ENCODE measurements around the gene ADRM1.

ADRM1 gene

DNA sequence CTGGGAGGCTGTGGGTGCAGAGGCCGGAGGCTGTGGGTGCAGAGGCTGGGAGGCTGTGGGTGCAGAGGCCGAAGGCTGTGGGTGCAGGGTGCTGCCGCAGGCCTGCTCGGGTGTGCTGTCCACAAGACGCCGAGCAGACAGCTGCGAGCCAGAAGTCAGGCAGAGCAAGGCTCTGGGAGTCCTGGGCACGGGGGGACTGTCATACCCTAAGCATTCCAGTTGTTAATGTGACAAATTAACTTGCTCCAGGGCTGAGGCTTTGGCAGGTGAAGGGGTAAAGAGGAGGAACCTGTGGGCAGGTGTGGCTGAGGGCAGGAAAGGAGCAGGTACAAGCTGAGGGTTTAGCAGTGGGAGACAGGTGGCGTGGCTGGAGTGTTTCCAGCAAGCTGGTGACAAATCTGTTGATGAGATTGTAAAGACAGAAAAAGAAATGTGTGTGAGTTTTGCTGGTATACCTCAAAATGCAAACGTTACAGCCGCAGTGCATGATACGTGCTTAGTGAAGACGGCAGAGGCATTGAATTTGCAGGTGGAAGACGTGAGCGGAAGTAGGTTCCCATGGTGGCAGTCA, 14.2 kb upstream of the ADRM1 start:
- Histone ChIP-seq H3K4me1 (ENCODE audit: control insufficient read depth, insufficient read depth, low read length, poor library complexity, severe bottlenecking) (no peaks in the 10 kb centered on the region), H3K4me3 (ENCODE audit: extremely low read depth, insufficient read depth, low read length, poor library complexity, severe bottlenecking) (no peak overlapping the region), H3K27ac (ENCODE audit: low read depth, low read length, severe bottlenecking) (no peak overlapping the region), H3K36me3 (ENCODE audit: control insufficient read depth, insufficient read depth, low read length) (peaks cover 45% of the 10 kb centered on the region), H3K9me3 (ENCODE audit: control insufficient read depth, low read length) (no peaks in the 10 kb centered on the region)
- WGBS, 2 experiments (ENCODE audit: insufficient coverage in 2 of 2): 94 to 96% methylated on average over 14 of the region's 15 CpGs

DNA sequence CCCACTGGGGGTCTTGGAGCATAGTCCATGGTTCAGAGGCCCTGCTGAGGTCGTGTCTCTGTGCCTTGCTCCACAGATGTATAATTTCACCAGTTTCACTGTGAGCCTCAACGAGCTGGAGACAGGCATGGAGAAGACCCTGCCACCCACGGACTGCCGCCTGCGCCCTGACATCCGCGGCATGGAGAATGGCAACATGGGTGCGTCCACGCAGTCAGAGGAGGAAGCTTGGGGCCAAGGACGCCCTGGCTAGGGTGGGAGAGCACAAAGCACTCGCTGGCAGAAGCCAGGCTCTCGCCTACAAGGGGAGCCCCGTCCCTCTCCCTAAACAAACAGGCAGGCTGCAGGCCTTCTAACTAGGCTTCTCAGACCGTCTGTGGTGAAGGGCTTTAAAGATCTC, 13.7 kb upstream of the ADRM1 start:
- Histone ChIP-seq H3K4me3 (ENCODE audit: extremely low read depth, insufficient read depth, low read length, poor library complexity, severe bottlenecking) (no peak overlapping the region), H3K27ac (ENCODE audit: low read depth, low read length, severe bottlenecking) (no peak overlapping the region), H3K9me3 (ENCODE audit: control insufficient read depth, low read length) (no peaks in the 10 kb centered on the region), H3K4me1 (ENCODE audit: control insufficient read depth, insufficient read depth, low read length, poor library complexity, severe bottlenecking) (no peaks in the 10 kb centered on the region), H3K36me3 (ENCODE audit: control insufficient read depth, insufficient read depth, low read length) (peaks cover 50% of the 10 kb centered on the region)
- WGBS, 2 experiments (ENCODE audit: insufficient coverage in 2 of 2): 86 to 87% methylated on average over 11 to 13 of the region's 14 CpGs

DNA sequence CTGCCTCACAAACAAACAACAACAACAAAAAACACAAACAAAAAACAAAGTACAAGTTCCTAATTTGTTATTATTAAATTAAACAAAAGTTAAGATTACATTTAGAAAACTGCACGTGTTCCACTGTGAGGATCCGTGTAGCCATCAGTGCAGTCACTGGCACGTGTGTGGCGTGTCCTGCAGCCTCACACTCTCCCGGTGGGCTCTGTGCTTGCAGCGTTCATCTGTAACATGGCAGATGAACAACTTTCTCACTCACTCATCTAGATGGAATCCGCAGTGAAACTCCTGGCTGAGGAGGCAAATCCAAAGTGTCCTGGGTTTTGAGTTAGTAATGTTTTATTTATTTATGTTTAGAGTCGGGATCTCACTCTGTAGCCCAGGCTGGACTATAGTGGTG, 12.9 kb upstream of the ADRM1 start:
- Histone ChIP-seq H3K9me3 (ENCODE audit: control insufficient read depth, low read length) (no peaks in the 10 kb centered on the region), H3K4me1 (ENCODE audit: control insufficient read depth, insufficient read depth, low read length, poor library complexity, severe bottlenecking) (no peaks in the 10 kb centered on the region), H3K4me3 (ENCODE audit: extremely low read depth, insufficient read depth, low read length, poor library complexity, severe bottlenecking) (no peak overlapping the region), H3K36me3 (ENCODE audit: control insufficient read depth, insufficient read depth, low read length) (peaks cover 52% of the 10 kb centered on the region), H3K27ac (ENCODE audit: low read depth, low read length, severe bottlenecking) (no peak overlapping the region)
- 89 to 96% methylated on average over 6 to 7 of the region's 8 CpGs for WGBS, 2 experiments (ENCODE audit: insufficient coverage in 2 of 2)

DNA sequence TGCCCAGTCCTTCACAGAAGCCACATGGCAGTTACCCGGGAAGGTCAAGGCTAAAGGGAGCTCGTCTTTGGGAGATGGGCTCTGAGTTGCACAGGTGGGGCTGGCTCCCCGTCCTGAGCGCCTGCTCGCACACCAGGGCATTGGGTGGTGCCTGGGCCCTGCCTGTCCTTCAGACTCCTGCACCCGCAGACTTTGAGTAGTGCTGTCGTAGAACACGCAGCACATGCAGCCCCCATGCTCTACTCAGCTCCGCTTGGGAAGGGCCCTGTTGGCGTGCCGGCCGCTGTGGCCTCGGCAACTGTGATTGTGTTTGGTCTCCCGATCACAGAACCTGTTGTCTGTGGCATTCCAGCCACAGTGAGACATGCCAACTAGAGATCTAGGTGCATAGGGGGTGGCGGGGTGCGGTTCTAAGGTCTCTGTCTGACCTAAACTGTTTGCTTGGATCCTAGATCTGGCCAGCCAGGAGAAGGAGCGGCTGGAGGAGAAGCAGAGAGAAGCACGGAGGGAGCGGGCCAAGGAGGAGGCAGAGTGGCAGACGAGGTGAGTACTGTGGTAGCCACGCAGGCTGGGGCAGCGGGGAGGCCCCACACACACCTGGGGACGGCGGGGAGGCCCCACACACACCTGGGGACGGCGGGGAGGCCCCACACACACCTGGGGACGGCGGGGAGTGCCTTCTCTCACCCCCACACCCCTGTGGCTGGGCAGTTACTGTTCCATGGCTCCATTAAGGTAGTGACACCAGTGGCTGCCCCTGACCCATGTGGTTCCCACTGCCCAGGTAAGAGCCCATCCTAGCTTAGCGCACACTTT, 11.3 kb upstream of the ADRM1 start:
- H3K9me3 ChIP-seq (ENCODE audit: control insufficient read depth, low read length): no peaks in the 10 kb centered on the region
- H3K4me1 ChIP-seq (ENCODE audit: control insufficient read depth, insufficient read depth, low read length, poor library complexity, severe bottlenecking): no peaks in the 10 kb centered on the region
- H3K36me3 ChIP-seq (ENCODE audit: control insufficient read depth, insufficient read depth, low read length): peaks cover 51% of the 10 kb centered on the region
- WGBS, 2 experiments (ENCODE audit: insufficient coverage in 2 of 2): 95 to 98% methylated on average over 26 of the region's 29 CpGs
- no peak overlapping the region for H3K27ac ChIP-seq (ENCODE audit: low read depth, low read length, severe bottlenecking)
- no peak overlapping the region for H3K4me3 ChIP-seq (ENCODE audit: extremely low read depth, insufficient read depth, low read length, poor library complexity, severe bottlenecking)

DNA sequence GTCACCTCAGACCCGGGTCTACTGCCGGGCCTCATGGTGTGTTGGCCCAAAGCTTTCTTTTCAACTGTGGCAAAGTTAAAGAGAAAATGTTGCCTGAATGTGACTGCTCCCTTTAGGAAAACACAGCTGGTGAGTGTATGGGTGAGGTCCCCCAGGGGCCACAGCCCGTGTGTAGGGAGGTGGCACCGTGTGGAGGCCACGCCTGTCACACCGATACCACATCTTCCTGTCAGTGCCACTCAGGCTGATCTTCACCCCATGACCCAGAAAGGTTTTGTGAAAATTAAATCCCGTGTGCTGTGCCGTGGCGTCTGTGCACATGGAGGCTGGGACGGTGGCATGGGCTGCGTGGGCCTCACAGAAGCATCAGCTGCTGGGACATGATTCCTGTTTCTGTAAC, 10.7 kb upstream of the ADRM1 start:
- Histone ChIP-seq H3K36me3 (ENCODE audit: control insufficient read depth, insufficient read depth, low read length) (peaks cover 52% of the 10 kb centered on the region), H3K9me3 (ENCODE audit: control insufficient read depth, low read length) (no peaks in the 10 kb centered on the region)
- WGBS, 2 experiments (ENCODE audit: insufficient coverage in 2 of 2): 97% methylated on average over 10 to 11 of the region's 11 CpGs

DNA sequence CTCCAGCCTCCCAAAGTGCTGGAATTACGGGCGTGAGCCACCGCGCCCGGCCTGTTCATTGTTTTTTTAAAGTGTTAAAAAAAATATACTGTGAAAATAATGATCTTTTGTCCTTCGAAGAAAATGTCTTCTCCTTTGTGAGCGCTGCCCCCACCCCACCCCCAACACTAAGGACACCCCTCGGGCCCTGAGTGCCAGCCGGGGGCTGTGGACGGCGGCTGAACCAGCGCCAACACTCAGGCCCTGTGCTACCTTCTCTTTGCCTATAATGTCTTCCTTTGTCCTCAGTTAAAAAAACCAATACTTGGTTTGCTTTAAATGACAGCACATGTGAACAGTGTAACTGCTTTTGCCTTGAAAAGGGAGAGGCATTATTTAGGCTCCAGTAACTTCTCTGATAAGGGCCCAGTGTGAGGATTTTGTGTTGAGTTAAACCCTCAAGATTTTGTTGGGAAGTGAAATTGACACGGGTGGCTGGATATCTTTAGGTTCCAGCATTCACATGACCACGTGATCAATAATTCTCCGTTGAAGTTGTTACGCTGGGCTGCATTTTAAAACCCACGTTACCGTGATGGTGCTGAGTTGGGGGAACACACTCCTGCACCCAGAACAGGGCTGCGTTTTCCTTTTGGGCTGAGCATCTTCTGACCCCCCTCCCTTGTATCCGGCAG, 9.5 kb upstream of the ADRM1 start:
- peaks cover 53% of the 10 kb centered on the region for H3K36me3 ChIP-seq (ENCODE audit: control insufficient read depth, insufficient read depth, low read length)
- WGBS, 2 experiments (ENCODE audit: insufficient coverage in 2 of 2): 91 to 93% methylated on average over 11 to 15 of the region's 20 CpGs
- H3K4me3 ChIP-seq (ENCODE audit: extremely low read depth, insufficient read depth, low read length, poor library complexity, severe bottlenecking): no peak overlapping the region
- no peaks in the 10 kb centered on the region for H3K9me3 ChIP-seq (ENCODE audit: control insufficient read depth, low read length)
- no peak overlapping the region for H3K27ac ChIP-seq (ENCODE audit: low read depth, low read length, severe bottlenecking)
- H3K4me1 ChIP-seq (ENCODE audit: control insufficient read depth, insufficient read depth, low read length, poor library complexity, severe bottlenecking): no peaks in the 10 kb centered on the region

More for the DNA sequence above, 10.7 kb upstream of the ADRM1 start:
- Histone ChIP-seq H3K27ac (ENCODE audit: low read depth, low read length, severe bottlenecking) (no peak overlapping the region), H3K4me1 (ENCODE audit: control insufficient read depth, insufficient read depth, low read length, poor library complexity, severe bottlenecking) (no peaks in the 10 kb centered on the region), H3K4me3 (ENCODE audit: extremely low read depth, insufficient read depth, low read length, poor library complexity, severe bottlenecking) (no peak overlapping the region)

DNA sequence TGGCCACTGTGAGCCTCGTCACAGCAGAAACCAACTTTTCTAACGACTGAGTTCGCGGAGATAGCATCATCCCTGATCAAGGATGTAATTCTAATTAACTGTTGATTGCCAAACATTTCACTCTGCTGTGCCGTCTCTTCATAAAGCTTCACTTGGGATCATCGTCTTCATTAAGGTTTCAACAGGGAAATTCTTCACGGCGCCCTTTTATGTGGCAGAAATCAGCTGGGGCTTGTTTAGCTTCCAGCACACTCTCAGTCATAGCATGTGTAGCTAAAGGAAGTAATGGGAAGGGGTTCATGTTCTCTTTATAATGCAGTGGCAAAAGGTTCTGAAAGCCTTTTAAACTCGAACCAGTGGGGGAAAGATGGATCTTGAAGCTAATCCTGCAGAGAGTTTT, 8.9 kb upstream of the ADRM1 start:
- Histone ChIP-seq H3K36me3 (ENCODE audit: control insufficient read depth, insufficient read depth, low read length) (peaks cover 56% of the 10 kb centered on the region), H3K27ac (ENCODE audit: low read depth, low read length, severe bottlenecking) (no peak overlapping the region), H3K4me3 (ENCODE audit: extremely low read depth, insufficient read depth, low read length, poor library complexity, severe bottlenecking) (no peak overlapping the region), H3K9me3 (ENCODE audit: control insufficient read depth, low read length) (no peaks in the 10 kb centered on the region), H3K4me1 (ENCODE audit: control insufficient read depth, insufficient read depth, low read length, poor library complexity, severe bottlenecking) (no peaks in the 10 kb centered on the region)
- WGBS, 2 experiments (ENCODE audit: insufficient coverage in 2 of 2): 92 to 93% methylated on average over 5 to 9 of the region's 9 CpGs

DNA sequence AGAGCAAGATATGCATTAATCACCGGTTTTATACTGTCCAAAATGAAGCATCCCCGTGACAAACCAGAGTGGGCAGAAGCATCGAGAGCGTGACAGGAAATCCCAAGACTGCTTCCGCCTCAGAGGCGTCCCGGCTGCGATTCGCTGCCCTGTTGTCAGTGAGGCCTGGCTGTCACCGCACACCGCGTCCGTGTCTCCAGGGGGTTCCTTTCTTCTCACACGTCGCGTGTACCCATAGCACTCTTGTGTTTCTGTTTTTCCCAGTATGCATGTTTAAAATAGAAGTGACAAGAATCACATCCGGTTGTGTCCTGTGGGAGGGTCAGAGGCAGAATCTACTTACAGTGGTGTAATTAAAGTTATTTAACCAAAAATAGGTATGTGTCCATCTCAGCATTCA, 8.3 kb upstream of the ADRM1 start:
- Histone ChIP-seq H3K9me3 (ENCODE audit: control insufficient read depth, low read length) (no peaks in the 10 kb centered on the region), H3K4me1 (ENCODE audit: control insufficient read depth, insufficient read depth, low read length, poor library complexity, severe bottlenecking) (no peaks in the 10 kb centered on the region), H3K27ac (ENCODE audit: low read depth, low read length, severe bottlenecking) (no peak overlapping the region), H3K36me3 (ENCODE audit: control insufficient read depth, insufficient read depth, low read length) (peaks cover 53% of the 10 kb centered on the region), H3K4me3 (ENCODE audit: extremely low read depth, insufficient read depth, low read length, poor library complexity, severe bottlenecking) (no peak overlapping the region)
- WGBS, 2 experiments (ENCODE audit: insufficient coverage in 2 of 2): 96 to 97% methylated on average over 9 to 17 of the region's 17 CpGs

DNA sequence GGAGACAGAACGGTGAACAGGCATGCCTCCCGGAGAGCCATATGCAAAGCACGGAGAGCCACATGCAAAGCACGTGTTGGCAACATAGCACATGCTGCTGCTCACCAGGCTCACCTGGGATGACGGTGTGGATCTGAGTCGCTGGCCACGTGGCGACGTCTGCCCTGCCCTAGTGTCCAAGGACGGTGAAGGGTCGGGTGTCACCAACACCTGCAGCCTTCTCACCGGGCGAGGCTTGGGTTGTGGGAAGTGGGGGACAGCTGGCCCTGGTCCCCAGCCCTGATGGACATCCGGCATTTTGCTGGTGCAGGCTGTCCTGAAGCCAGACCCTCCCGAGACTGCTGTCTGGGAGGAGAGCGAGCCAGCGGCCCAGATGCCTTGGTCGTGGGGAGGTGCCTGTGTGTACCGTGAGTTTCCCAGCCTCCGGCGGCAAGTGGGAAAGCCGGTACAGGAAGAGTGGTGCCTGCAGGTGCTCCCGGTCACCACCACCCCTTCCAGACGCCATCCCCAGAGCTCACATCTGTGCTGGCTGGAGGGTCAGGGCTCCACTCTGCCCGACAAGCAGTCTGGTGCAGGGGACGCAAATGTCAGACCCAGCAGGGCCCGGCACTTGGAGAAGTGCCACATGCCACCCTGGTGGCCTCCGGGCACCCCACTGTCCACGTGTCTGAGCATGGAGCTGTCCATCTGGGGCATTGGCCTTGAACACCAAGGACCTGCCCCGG, 5.9 kb upstream of the ADRM1 start:
- Histone ChIP-seq H3K4me1 (ENCODE audit: control insufficient read depth, insufficient read depth, low read length, poor library complexity, severe bottlenecking) (no peaks in the 10 kb centered on the region), H3K4me3 (ENCODE audit: extremely low read depth, insufficient read depth, low read length, poor library complexity, severe bottlenecking) (no peak overlapping the region), H3K27ac (ENCODE audit: low read depth, low read length, severe bottlenecking) (no peak overlapping the region), H3K9me3 (ENCODE audit: control insufficient read depth, low read length) (no peaks in the 10 kb centered on the region), H3K36me3 (ENCODE audit: control insufficient read depth, insufficient read depth, low read length) (peaks cover 42% of the 10 kb centered on the region)
- WGBS, 2 experiments (ENCODE audit: insufficient coverage in 2 of 2): 96 to 97% methylated on average over 30 of the region's 30 CpGs

DNA sequence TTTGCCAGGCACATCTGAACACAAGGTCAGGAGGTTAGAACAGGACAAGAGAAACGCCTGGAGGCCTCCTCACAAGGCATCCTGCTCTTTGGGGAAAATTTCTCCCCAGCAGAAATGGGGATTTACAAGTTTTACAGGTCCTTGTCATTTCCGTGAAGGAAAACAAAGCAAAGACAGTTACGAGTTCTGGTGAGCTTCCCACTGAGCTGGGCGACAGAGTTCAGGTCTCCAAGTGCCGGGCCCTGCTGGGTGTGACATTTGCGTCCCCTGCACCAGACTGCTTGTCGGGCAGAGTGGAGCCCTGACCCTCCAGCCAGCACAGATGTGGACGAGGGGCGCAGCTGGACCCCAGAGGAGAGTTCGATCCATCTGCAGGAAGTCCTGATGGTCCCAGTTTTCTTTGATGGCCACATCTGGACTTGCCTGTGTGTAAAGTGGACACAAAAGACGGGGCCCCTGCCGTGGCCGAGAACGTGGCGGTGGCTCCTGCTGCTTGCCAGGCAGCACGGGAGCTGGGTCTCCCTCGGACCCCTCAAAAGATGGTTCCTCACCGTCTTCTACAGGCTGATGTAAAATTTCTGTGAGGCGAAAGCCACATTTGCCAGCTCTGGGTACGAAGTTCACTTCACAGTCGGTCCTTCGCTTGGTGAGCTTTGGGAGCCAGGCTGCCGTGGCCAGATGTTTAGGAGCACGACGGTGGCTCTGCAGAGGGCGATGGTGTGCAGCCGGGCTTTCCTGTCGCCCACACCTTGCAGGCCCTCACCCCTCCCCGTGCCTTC, 5.2 kb upstream of the ADRM1 start:
- peaks cover 40% of the 10 kb centered on the region for H3K36me3 ChIP-seq (ENCODE audit: control insufficient read depth, insufficient read depth, low read length)
- no peak overlapping the region for H3K27ac ChIP-seq (ENCODE audit: low read depth, low read length, severe bottlenecking)
- H3K9me3 ChIP-seq (ENCODE audit: control insufficient read depth, low read length): no peaks in the 10 kb centered on the region
- no peaks in the 10 kb centered on the region for H3K4me1 ChIP-seq (ENCODE audit: control insufficient read depth, insufficient read depth, low read length, poor library complexity, severe bottlenecking)
- no peak overlapping the region for H3K4me3 ChIP-seq (ENCODE audit: extremely low read depth, insufficient read depth, low read length, poor library complexity, severe bottlenecking)
- WGBS, 2 experiments (ENCODE audit: insufficient coverage in 2 of 2): 91 to 92% methylated on average over 29 of the region's 29 CpGs

All from mesodermal cell (in vitro differentiated cells).